ENCODE data around the gene ELF3. TPM values are rescaled to one million over a fixed set of nuclear protein-coding genes. Genes with fewer than 3 reads are reported as not detected.

ELF3 gene
- total and polyA plus RNA-seq, 10 of the 15 experiments (the other 5 are each of a cell fraction or from before 2014, with no cell fraction given): 0.07 to 14.3 (median 0.58) TPM; not detected in 1

DNA sequence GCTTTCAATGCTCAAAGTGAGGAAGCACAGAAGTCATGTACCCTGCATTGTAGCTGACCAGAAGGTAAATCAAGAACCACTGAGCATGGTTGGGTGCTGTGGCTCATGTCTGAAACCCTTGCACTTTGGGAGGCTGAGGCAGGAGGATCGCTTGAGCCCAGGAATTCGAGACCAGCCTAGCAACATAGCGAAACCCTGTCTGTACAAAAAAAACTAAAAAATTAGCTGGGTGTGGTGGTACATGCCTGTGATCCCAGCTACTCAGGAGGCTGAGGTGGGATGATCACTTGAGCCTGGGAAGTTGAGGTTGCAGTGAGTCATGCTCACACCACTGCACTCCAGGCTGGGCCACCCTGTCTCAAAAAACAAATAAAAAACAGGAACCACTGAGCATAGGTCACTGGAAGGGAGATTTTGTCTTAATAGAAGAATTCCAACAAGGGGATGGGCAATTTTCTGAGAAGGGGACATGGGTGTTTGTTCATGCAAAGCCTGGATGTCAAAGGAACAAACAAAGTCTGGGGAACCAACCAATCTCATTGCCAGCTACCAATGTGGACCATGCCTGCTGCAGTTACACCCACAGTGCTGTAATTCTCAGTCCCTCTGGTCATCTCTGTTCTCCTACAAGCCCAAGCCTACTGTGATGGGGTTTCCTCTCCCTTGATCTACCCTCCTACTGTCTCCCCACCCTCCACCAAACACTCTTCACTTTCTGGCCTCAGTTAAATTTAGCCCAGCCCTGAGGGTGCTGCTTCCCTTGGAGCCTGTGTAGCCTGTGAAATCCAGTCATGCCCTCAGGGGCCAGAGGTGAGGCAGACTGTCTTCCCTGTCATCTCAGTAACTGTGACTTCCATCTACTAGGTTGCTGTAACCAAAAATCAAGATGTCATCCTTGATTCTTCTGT, 47.9 kb downstream of the ELF3 start:
- FAIRE-seq: no peak
- no TSS peak for BruUV-seq (replicated peaks)
- H2AFZ ChIP-seq (ENCODE audit: control insufficient read depth, low read depth, low read length): no peak overlapping the region

GRCh38 chr1:202061055-202061454, 50.7 kb downstream of the ELF3 start:
- no peaks in the 10 kb centered on the region for H3K9me3 ChIP-seq (replicated peaks; ENCODE audit: control insufficient read depth, insufficient read depth, low read length)
- no peaks in the 10 kb centered on the region for H4K20me1 ChIP-seq (ENCODE audit: control insufficient read depth, insufficient read depth)
- H3K27me3 ChIP-seq (replicated peaks in 1 of 2; ENCODE audit: control insufficient read depth in 2 of 2, insufficient read depth in 2 of 2, low read length in 1 of 2): peaks cover 0 to 3% of the 10 kb centered on the region in 2 experiments; a peak in 1 of 4 replicates
- H3K79me2 ChIP-seq (ENCODE audit: control insufficient read depth, insufficient read depth, low read length): no peaks in the 10 kb centered on the region
- ChIA-PET CTCF (no interaction called here), SMC1A (ENCODE audit: uncharacterized antibody, unreplicated experiment) (interaction anchor here (1.2 kb wide), 1 partner anchor 49 kb away, joined by 4 read pairs; no protein-coding TSS in a partner anchor), RAD21 (ENCODE audit: unreplicated experiment) (no interaction called here), POLR2A (no interaction called here)
- BruUV-seq (replicated peaks): no TSS peak
- H2AFZ ChIP-seq (ENCODE audit: control insufficient read depth, low read depth, low read length): no peak overlapping the region
- no peak overlapping the region for H3K9ac ChIP-seq (ENCODE audit: control insufficient read depth, insufficient read depth, low read length)
- FAIRE-seq (no peak), DNase-seq (ENCODE audit: low read depth, low spot score) (no peak), ATAC-seq (no peak)
- in situ Hi-C loops (cut with MboI) (no loop called here), intact Hi-C loops (cut with micrococcal nuclease; ENCODE audit: unreplicated experiment) (no loop called here)
- no peak overlapping the region for H3K27ac ChIP-seq (ENCODE audit: control insufficient read depth, insufficient read depth)
- TF ChIP-seq ZNF24 (IDR thresholded peaks at IDR 0.05) (no peak), MLLT1 (IDR thresholded peaks at IDR 0.05) (no peak), SP1 (IDR thresholded peaks at IDR 0.05; ENCODE audit: low read depth, low read length) (no peak), TBL1XR1 (IDR thresholded peaks at IDR 0.05; ENCODE audit: low read depth, low read length) (no peak)
- TF ChIP-seq, protein P1, sequence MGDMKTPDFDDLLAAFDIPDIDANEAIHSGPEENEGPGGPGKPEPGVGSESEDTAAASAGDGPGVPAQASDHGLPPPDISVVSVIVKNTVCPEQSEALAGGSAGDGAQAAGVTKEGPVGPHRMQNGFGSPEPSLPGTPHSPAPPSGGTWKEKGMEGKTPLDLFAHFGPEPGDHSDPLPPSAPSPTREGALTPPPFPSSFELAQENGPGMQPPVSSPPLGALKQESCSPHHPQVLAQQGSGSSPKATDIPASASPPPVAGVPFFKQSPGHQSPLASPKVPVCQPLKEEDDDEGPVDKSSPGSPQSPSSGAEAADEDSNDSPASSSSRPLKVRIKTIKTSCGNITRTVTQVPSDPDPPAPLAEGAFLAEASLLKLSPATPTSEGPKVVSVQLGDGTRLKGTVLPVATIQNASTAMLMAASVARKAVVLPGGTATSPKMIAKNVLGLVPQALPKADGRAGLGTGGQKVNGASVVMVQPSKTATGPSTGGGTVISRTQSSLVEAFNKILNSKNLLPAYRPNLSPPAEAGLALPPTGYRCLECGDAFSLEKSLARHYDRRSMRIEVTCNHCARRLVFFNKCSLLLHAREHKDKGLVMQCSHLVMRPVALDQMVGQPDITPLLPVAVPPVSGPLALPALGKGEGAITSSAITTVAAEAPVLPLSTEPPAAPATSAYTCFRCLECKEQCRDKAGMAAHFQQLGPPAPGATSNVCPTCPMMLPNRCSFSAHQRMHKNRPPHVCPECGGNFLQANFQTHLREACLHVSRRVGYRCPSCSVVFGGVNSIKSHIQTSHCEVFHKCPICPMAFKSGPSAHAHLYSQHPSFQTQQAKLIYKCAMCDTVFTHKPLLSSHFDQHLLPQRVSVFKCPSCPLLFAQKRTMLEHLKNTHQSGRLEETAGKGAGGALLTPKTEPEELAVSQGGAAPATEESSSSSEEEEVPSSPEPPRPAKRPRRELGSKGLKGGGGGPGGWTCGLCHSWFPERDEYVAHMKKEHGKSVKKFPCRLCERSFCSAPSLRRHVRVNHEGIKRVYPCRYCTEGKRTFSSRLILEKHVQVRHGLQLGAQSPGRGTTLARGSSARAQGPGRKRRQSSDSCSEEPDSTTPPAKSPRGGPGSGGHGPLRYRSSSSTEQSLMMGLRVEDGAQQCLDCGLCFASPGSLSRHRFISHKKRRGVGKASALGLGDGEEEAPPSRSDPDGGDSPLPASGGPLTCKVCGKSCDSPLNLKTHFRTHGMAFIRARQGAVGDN (IDR thresholded peaks at IDR 0.05): no peak
- TF ChIP-seq, protein P2, sequence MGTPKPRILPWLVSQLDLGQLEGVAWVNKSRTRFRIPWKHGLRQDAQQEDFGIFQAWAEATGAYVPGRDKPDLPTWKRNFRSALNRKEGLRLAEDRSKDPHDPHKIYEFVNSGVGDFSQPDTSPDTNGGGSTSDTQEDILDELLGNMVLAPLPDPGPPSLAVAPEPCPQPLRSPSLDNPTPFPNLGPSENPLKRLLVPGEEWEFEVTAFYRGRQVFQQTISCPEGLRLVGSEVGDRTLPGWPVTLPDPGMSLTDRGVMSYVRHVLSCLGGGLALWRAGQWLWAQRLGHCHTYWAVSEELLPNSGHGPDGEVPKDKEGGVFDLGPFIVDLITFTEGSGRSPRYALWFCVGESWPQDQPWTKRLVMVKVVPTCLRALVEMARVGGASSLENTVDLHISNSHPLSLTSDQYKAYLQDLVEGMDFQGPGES (IDR thresholded peaks at IDR 0.05): no peak
- no peaks in the 10 kb centered on the region for H3K36me3 ChIP-seq (ENCODE audit: control insufficient read depth in 2 of 2, insufficient read depth in 2 of 2, low read length in 1 of 2)
- no peak overlapping the region for H3K4me3 ChIP-seq
- H3K4me2 ChIP-seq (ENCODE audit: control insufficient read depth, insufficient read depth): no peak overlapping the region
- 24% methylated on average over 4 of the region's 4 CpGs for WGBS (ENCODE audit: insufficient coverage, insufficient replicate concordance, low lambda C conversion rate, missing lambda C conversion rate)
- H3K4me1 ChIP-seq (ENCODE audit: control insufficient read depth, insufficient read depth, low read length): no peaks in the 10 kb centered on the region

More for the DNA sequence above, 47.9 kb downstream of the ELF3 start:
- ChIA-PET POLR2A (no interaction called here), RAD21 (ENCODE audit: unreplicated experiment) (no interaction called here), CTCF (interaction anchor here (0.9 kb wide), 1 partner anchor 9 kb away, joined by 3 read pairs; no protein-coding TSS in a partner anchor), SMC1A (ENCODE audit: uncharacterized antibody, unreplicated experiment) (no interaction called here)
- Histone ChIP-seq H3K36me3 (ENCODE audit: control insufficient read depth in 2 of 2, insufficient read depth in 2 of 2, low read length in 1 of 2) (no peaks in the 10 kb centered on the region), H3K4me2 (ENCODE audit: control insufficient read depth, insufficient read depth) (no peak overlapping the region), H3K4me1 (ENCODE audit: control insufficient read depth, insufficient read depth, low read length) (no peaks in the 10 kb centered on the region), H3K9ac (ENCODE audit: control insufficient read depth, insufficient read depth, low read length) (no peak overlapping the region), H3K9me3 (replicated peaks; ENCODE audit: control insufficient read depth, insufficient read depth, low read length) (no peaks in the 10 kb centered on the region), H3K79me2 (ENCODE audit: control insufficient read depth, insufficient read depth, low read length) (no peaks in the 10 kb centered on the region), H3K4me3 (no peak overlapping the region), H3K27me3 (replicated peaks in 1 of 2; ENCODE audit: control insufficient read depth in 2 of 2, insufficient read depth in 2 of 2, low read length in 1 of 2) (0 out of 4 replicates have a peak, but pooled peaks cover 0 to 3% of the 10 kb centered on the region in 2 experiments), H4K20me1 (ENCODE audit: control insufficient read depth, insufficient read depth) (no peaks in the 10 kb centered on the region), H3K27ac (ENCODE audit: control insufficient read depth, insufficient read depth) (no peak overlapping the region)
- in situ Hi-C loops (cut with MboI) (no loop called here), intact Hi-C loops (cut with micrococcal nuclease; ENCODE audit: unreplicated experiment) (no loop called here)
- 73% methylated on average over 3 of the region's 3 CpGs for WGBS (ENCODE audit: insufficient coverage, insufficient replicate concordance, low lambda C conversion rate, missing lambda C conversion rate)
- no peak for DNase-seq (ENCODE audit: low read depth, low spot score)
- ATAC-seq: no peak; the same call in 2 of the 3 replicates
- TF ChIP-seq MYC (IDR thresholded peaks at IDR 0.05; ENCODE audit: insufficient read depth, insufficient read length, insufficient replicate concordance, low read length, severe bottlenecking): no peak
- no peak for TF ChIP-seq PAX5 (IDR thresholded peaks at IDR 0.05; ENCODE audit: borderline replicate concordance, low read depth, low read length)
